GM12874 (cell line): ENCODE measurements around the gene TRMO.
A peak's percentile ranks its signal among the peaks of the same experiment; 100 is the strongest.

Source experiments
- TF ChIP-seq, protein P1 (sequence below): IDR thresholded peaks from 2 replicates; pipeline ENCODE4 v1.5.1; 2011; ENCODE audit warnings: low read depth, mild to moderate bottlenecking, control low read depth, low read length, moderate library complexity; ENCODE audit not compliant: insufficient read depth

TRMO gene

DNA sequence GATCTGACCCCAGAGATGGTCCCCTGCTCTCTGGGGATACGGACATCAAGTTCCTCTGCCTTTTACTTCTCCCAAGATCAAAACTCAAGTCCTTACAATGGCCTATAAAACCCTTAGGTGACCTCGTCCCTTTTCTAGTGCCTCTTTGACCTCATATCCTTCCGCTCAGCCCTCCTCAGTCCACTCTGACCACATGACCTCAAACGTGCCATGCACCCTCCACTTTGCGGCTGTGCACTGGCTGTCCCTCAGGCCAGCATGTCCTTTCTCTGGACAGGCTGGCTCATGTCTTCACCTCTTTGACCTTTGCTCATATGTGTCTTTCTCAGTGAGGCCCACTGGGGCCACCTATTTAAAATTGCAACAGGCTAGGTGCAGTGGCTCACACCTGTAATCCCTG is 14.7 kb downstream of the TRMO start:
- TF ChIP-seq, protein P1, sequence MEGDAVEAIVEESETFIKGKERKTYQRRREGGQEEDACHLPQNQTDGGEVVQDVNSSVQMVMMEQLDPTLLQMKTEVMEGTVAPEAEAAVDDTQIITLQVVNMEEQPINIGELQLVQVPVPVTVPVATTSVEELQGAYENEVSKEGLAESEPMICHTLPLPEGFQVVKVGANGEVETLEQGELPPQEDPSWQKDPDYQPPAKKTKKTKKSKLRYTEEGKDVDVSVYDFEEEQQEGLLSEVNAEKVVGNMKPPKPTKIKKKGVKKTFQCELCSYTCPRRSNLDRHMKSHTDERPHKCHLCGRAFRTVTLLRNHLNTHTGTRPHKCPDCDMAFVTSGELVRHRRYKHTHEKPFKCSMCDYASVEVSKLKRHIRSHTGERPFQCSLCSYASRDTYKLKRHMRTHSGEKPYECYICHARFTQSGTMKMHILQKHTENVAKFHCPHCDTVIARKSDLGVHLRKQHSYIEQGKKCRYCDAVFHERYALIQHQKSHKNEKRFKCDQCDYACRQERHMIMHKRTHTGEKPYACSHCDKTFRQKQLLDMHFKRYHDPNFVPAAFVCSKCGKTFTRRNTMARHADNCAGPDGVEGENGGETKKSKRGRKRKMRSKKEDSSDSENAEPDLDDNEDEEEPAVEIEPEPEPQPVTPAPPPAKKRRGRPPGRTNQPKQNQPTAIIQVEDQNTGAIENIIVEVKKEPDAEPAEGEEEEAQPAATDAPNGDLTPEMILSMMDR = no peak

DNA sequence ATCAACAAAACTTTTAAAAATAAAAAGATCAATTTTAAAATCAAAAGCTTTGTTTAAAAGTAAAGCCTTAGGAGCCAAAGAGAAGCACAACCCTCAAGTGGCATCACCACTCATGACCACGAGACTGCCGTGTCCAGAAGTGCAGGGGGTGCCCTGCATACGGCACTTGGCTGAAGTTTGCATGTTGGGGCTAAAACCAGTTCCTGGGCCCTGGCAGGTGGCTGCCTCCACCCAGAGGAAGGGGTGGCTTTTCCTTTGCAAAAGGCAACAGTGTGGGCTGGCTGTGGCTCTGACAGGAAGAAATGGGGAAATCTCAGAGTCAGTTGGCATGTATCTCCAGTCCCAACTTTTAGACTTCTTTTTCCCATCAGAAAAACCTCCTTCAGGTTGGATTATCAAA is 15.3 kb downstream of the TRMO start:
- TF ChIP-seq, protein P1 = no peak

- TF ChIP-seq, protein P1 = no peak
Measured at GRCh38 chr9:97906236-97906831, 16.0 kb downstream of the TRMO start.

DNA sequence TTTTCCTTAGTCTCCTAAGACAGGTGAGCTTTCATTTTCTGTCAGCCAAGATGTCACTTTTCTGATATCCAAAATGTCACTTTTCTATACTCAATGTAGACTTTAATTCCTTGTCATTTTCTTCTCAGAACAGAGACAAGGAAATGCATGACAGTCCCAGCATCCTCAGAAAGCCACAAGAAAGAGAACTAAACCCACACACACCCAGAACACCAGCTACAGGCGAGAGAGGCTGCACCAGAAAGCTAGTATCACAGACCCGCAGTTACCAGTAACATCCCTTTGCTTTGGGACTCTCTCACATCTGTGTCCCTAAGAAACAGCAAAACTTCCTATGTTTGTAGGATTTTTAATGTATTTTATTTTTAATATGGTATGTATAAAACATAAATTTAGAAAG is 17.1 kb downstream of the TRMO start:
- TF ChIP-seq, protein P1 = no peak

DNA sequence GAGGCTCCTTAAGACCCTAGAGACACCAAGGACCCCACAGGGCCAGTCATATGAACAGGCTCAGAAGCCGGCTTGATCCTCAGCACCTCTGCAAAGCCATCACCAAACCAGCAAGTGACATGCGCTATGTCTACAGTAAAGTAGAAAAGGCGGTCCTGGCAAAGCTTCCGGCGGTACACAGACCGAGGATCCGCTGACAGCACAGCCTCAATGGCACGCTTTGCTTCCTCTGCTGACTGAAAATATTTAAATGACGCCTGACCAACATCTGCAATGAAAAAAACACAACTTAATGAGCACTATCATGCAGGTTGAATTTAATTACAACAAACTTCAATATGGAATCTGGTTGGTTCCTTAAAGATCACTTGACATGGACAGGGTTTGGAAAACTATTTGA is 17.6 kb downstream of the TRMO start:
- TF ChIP-seq, protein P1 = no peak

- TF ChIP-seq, protein P1 = no peak
Measured at GRCh38 chr9:97903177-97903576, 19.1 kb downstream of the TRMO start.

DNA sequence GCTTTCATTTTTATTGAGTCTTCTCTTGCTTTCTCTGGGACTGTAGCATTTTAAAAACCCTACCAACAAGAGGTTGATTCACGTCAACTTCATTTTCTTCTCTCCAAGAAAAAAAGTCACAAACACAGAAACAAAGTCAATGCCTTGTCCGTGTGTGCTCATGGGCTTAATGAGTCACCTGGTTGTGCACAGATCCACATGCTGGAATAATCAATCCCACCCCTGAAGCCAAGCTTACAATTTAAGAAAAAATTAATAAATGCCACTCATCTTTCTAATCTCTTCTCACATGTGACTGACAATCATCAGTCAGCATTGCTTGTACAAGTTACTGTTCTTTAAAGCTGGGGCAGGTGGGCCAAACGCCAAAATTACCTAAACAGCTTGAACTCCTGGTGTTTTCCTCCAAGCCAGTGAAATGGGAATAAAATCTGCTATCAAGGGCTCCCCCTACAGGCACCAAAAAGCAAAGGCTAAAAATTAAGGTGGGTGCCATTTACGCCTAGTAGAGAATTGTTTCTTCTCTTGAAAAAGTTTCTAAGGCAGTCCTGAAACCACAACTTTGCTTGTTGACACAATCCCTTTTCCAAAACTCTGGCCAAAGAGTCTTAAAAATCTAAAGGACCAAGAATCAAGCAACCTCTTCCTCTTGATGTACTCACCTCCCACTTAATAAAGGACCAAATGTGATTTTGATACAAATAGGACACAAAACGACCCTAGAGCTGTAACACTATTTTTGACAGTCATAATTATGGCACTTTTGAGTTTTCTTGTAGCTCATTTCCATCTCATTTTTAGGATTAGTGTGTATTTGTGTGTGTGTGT is 21.3 kb downstream of the TRMO start:
- TF ChIP-seq, protein P1 = peak; percentile 70
